Stomach (tissue), 9 donors: ENCODE data around the gene EIF3B. TPM values are rescaled to one million over a fixed set of nuclear protein-coding genes. Genes with fewer than 3 reads are reported as not detected.
A peak's percentile ranks its signal among the peaks of the same experiment; 100 is the strongest.

Experiments used
- DNase-seq, 2 donors: peaks; one replicate each; pipeline versions ENCODE4 v3.0.0 to v3.0.0-alpha.2; 2013 to 2019
- H3K27ac ChIP-seq, 5 donors: fragments of 200-600 bp in 4 of 5; sonication (generic) in 4 of 5; one replicate each; pipeline ENCODE4 v1.5.1; 2013 to 2019; ENCODE audit warnings: mild to moderate bottlenecking in 1 of 5, moderate library complexity in 1 of 5
- H3K27me3 ChIP-seq, 3 donors: fragments of 200-600 bp; sonication (generic); one replicate each; pipeline ENCODE4 v1.5.1; 2017 to 2019; ENCODE audit warnings: mixed run types in 1 of 3
- H3K36me3 ChIP-seq, 4 donors: fragments of 200-600 bp; sonication (generic); 1 replicate in 3 of 4; 2 replicates in 1 of 4; pipeline ENCODE4 v1.5.1; 2016 to 2019
- H3K4me1 ChIP-seq, 4 donors: fragments of 200-600 bp; sonication (generic); one replicate each; pipeline ENCODE4 v1.5.1; 2016 to 2019
- H3K4me3 ChIP-seq, 4 donors: fragments of 200-600 bp; sonication (generic) in 3 of 4; one replicate each; pipeline ENCODE4 v1.5.1; 2016 to 2019; ENCODE audit warnings: mild to moderate bottlenecking in 1 of 4
- H3K9me3 ChIP-seq, 4 donors: fragments of 200-600 bp; sonication (generic); one replicate each; pipeline ENCODE4 v1.5.1; 2016 to 2019
- EP300 ChIP-seq: sonication (generic); formaldehyde crosslinking; IDR thresholded peaks from one replicate; pipeline ENCODE4 v1.6.1; 2017; ENCODE audit warnings: antibody characterized with exemption
- POLR2A ChIP-seq, 4 donors: fragments of 450-650 bp; IDR thresholded peaks; one replicate each; pipeline ENCODE4 v1.6.1; 2016; ENCODE audit warnings: antibody characterized with exemption in 4 of 4, control low read depth in 2 of 4, mild to moderate bottlenecking in 1 of 4, moderate library complexity in 1 of 4
- POLR2AphosphoS5 ChIP-seq, 3 donors: sonication (generic); formaldehyde crosslinking; IDR thresholded peaks; one replicate each; pipeline ENCODE4 v1.6.1; 2016; ENCODE audit warnings: antibody characterized with exemption in 3 of 3
- WGBS, 5 donors: extraction: QIAGEN DNeasy Blood & Tissue Kit in 3 of 5; methylation state at CpG; one replicate each; pipeline versions ENCODE4 v1.1.5 to v1.1.7; 2013 to 2018; 5-methylcytosine and 5-hydroxymethylcytosine counted together
- intact Hi-C: fragments of 100-400 bp; cut with DNase I; formaldehyde crosslinking; loops from one replicate; pipeline ENCODE4 v1.15.1; 2023; ENCODE audit warnings: low total_unique reads
- polyA plus RNA-seq, 3 donors: library from polyadenylated mRNA; stranded (reverse); fragments of 200-250 nt; gene quantifications; one replicate each; pipeline ENCODE4 v1.2.3, GENCODE V29; 2013
- total RNA-seq, 5 donors: library from RNA; depleted of rRNA; stranded (reverse); fragments of >200 nt; gene quantifications; one replicate each; pipeline versions ENCODE4 v1.1.0 to v1.2.3, GENCODE V29; 2014 to 2016
- TF ChIP-seq, protein P1 (sequence below), 7 experiments: fragments of 450-650 bp in 4 of 7; fragments of 200-600 bp in 3 of 7; sonication (generic) in 3 of 7; IDR thresholded peaks; one replicate each; pipeline ENCODE4 v1.5.1; 2016 to 2019; ENCODE audit warnings: antibody characterized with exemption in 7 of 7, control low read depth in 2 of 7, mild to moderate bottlenecking in 1 of 7
- donor health status: healthy with polysubstance abuse.
- donor health status: Bipolar disorder and iron deficiency.
- donor health status: healthy.

EIF3B gene
- total and polyA plus RNA-seq, 8 donors: 64.8 to 373 (median 131) TPM

DNA sequence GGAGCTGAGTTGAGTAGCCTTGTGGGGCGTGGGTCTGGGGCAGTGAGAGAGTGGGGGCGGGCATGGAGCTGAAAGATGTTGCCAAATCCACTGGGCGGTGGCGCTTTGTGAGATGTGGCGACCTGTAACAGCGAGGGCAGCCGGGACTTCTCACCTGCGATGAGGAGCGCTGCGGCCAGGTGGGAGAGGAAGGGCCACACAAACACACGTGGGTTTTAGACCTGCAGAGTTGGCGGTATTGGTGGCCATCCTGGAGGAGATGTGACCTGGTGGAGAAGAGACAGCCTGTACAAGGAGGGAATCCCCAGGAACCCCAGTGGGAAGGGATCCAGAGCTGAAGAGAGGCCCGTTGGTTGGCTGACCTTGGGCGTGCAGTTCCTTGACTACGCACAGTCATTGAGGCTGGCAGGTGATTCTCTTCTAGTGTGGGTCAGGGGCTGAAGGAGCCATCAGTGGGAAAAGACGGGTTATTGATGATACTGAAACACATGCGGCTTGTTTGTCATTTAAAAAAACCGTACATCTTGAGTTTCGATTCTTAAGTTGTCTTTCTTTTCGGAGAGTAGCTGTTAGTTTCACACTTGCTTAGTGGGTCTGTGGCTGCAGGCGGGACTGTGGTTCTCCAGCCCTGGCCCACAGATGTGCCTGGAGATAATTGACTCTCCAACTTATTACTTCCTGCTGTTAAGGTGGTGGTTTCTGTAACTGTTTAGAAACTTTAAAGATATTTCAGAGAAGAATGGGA, 51.1 kb downstream of the EIF3B start:
- intact Hi-C loops: no loop called here
- no peaks in the 10 kb centered on the region for H3K27me3 ChIP-seq
- peak overlapping the region; percentile 59 to 88 (median 77) for H3K27ac ChIP-seq
- no peak for DNase-seq
- H3K36me3 ChIP-seq: no peaks in the 10 kb centered on the region
- H3K9me3 ChIP-seq: no peaks in the 10 kb centered on the region
- H3K4me3 ChIP-seq: peak overlapping the region in 3 of 4 donors; percentile 9 to 96 (median 96)
- whole genome bisulfite sequencing, 5 donors: 68 to 83% (median 76%) methylated on average over 21 of the region's 21 CpGs
- TF ChIP-seq, protein P1, sequence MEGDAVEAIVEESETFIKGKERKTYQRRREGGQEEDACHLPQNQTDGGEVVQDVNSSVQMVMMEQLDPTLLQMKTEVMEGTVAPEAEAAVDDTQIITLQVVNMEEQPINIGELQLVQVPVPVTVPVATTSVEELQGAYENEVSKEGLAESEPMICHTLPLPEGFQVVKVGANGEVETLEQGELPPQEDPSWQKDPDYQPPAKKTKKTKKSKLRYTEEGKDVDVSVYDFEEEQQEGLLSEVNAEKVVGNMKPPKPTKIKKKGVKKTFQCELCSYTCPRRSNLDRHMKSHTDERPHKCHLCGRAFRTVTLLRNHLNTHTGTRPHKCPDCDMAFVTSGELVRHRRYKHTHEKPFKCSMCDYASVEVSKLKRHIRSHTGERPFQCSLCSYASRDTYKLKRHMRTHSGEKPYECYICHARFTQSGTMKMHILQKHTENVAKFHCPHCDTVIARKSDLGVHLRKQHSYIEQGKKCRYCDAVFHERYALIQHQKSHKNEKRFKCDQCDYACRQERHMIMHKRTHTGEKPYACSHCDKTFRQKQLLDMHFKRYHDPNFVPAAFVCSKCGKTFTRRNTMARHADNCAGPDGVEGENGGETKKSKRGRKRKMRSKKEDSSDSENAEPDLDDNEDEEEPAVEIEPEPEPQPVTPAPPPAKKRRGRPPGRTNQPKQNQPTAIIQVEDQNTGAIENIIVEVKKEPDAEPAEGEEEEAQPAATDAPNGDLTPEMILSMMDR (IDR thresholded peaks at IDR 0.05): no peak
- no peak for TF ChIP-seq POLR2AphosphoS5 (IDR thresholded peaks at IDR 0.05)
- no peak for TF ChIP-seq EP300
- TF ChIP-seq POLR2A (IDR thresholded peaks at IDR 0.05): no peak
- peaks cover 20 to 82% (median 54%) of the 10 kb centered on the region in 4 donors for H3K4me1 ChIP-seq

DNA sequence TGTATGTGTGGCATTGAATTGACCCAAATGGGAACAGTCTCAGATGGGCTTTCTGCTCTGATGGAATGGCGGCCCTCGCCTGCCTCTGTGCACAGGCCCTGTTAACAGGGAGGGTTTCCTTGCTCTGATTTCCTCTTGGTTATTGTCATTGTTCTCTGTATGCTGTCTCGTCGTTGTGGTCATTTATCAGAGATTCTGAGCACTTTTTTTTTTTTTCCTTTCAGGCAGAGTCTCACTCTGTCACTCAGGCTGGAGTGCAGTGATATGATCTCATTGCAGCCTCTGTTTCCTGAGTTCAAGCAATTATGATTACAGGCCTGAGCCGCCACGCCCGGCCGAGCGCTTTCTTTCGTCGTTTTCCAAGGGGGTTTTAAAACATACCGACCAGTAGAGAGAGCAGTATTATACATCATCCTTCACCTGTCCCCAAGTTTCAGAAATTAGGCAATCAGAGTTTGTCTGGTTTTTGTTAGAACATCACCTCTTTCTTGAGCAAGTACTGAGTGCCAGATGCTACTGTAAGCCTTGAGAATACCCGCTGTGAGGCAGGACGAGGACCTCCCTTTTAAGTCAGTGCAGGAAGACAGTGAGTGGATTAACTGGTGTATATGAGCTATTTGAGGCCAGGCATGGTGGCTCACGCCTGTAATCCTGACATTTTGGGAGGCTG, 55.3 kb downstream of the EIF3B start:
- Histone ChIP-seq H3K4me3 (no peak overlapping the region), H3K27ac (peak overlapping the region; percentile 23 to 75 (median 42)), H3K9me3 (no peaks in the 10 kb centered on the region), H3K36me3 (no peaks in the 10 kb centered on the region), H3K27me3 (no peaks in the 10 kb centered on the region), H3K4me1 (peaks cover 29 to 82% (median 62%) of the 10 kb centered on the region in 4 donors)
- TF ChIP-seq EP300 (no peak), POLR2A (IDR thresholded peaks at IDR 0.05) (no peak), POLR2AphosphoS5 (IDR thresholded peaks at IDR 0.05) (no peak)
- TF ChIP-seq, protein P1 (IDR thresholded peaks at IDR 0.05): no peak
- peak in 1 of 2 donors; percentile 28 for DNase-seq
- intact Hi-C loops: no loop called here
- 53 to 73% (median 66%) methylated on average over 15 of the region's 15 CpGs for WGBS, 5 donors

DNA sequence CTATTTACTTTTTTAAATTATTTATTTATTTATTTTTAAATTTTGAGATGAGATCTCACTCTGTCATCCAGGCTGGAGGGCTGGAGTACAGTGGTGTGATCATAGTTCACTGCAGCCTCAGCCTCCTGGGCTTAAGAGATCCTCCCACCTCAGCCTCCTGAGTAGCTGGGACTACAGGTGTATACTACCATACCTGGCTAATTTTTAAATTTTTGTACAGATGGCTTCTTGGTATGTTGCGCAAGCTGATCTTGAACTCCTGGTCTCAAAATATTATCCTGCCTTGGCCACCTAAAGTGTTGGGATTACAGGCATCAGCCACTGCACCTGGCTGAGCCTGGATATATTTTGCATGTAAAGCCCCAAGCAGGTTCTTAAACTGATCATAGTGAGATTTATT, 56.4 kb downstream of the EIF3B start:
- TF ChIP-seq EP300: no peak
- no peak for TF ChIP-seq POLR2A (IDR thresholded peaks at IDR 0.05)
- TF ChIP-seq, protein P1 (IDR thresholded peaks at IDR 0.05): no peak
- TF ChIP-seq POLR2AphosphoS5 (IDR thresholded peaks at IDR 0.05): no peak
- intact Hi-C loops: no loop called here
- Histone ChIP-seq H3K36me3 (no peaks in the 10 kb centered on the region), H3K27me3 (no peaks in the 10 kb centered on the region), H3K9me3 (no peaks in the 10 kb centered on the region), H3K27ac (peak overlapping the region in 3 of 5 donors; percentile 23 to 75 (median 74)), H3K4me1 (peaks cover 21 to 76% (median 52%) of the 10 kb centered on the region in 4 donors), H3K4me3 (no peak overlapping the region)
- DNase-seq: no peak
- WGBS, 5 donors: 94 to 100% (median 100%) methylated on average over 1 of the region's 1 CpG

DNA sequence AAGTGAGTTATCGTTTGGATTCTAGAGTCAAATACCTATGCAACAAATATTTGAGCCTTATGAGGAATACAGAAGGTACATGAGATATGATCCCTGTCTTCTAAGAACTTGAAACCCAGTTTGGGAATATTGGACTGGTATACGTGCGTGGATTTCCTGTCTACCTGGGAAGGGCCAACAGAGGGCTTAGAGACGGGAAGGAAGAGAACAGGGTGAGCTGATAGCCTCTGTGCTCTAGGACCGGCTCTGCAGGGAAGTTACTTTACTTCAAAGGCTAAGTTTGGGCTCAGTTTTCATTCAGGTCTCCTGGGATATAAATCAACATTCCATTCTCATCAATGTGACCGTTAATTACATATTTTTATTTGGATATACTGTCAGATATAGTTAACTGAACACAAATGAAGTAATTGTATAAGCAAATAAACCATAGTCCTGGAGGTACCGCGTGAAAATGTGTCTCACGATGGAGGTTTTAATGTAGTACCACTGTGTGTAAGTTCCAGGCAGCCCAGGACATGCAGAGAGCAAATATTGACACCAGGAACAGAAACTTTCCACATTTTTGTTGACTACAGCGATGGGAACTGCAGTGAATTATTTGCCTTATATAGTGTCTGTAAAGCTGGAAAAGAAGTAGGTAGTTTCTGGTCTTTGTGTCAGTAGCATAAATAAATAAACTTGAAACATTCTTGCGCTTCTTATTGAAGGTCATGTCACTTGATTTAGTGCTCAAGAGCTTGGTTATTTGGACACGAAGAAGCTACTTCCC, 57.4 kb downstream of the EIF3B start:
- WGBS, 5 donors: 21 to 33% (median 27%) methylated on average over 12 of the region's 12 CpGs
- Histone ChIP-seq H3K4me3 (no peak overlapping the region), H3K27me3 (no peaks in the 10 kb centered on the region), H3K9me3 (no peaks in the 10 kb centered on the region), H3K36me3 (no peaks in the 10 kb centered on the region), H3K27ac (peak overlapping the region; percentile 69 to 75 (median 70)), H3K4me1 (peaks cover 21 to 73% (median 53%) of the 10 kb centered on the region in 4 donors)
- intact Hi-C loops: no loop called here
- DNase-seq: no peak
- no peak for TF ChIP-seq POLR2AphosphoS5 (IDR thresholded peaks at IDR 0.05)
- TF ChIP-seq, protein P1 (IDR thresholded peaks at IDR 0.05): no peak
- TF ChIP-seq EP300: no peak
- no peak for TF ChIP-seq POLR2A (IDR thresholded peaks at IDR 0.05)
